T-helper 2 cell treated with Interferon-gamma antibody and Interleukin-4, amounts not matched to agents 5 μg/mL and 100 μg/mL, for 36 hours (primary cell): ENCODE measurements around the gene SLC29A2.

Source experiments
- DNase-seq: peaks from one replicate; pipeline ENCODE4 v3.0.0; 2021; ENCODE audit warnings: low spot score
- H3K27ac Mint-ChIP-seq: one replicate; pipeline ENCODE4 v1.8.0; 2021; ENCODE audit warnings: mild to moderate bottlenecking, mixed read lengths
- H3K27me3 Mint-ChIP-seq: one replicate; pipeline ENCODE4 v1.8.0; 2021; ENCODE audit warnings: low read depth, mixed read lengths
- H3K36me3 Mint-ChIP-seq: one replicate; pipeline ENCODE4 v1.8.0; 2021; ENCODE audit warnings: low read depth, mixed read lengths
- H3K4me1 Mint-ChIP-seq: one replicate; pipeline ENCODE4 v1.8.0; 2021; ENCODE audit warnings: low read depth, mixed read lengths
- H3K4me3 Mint-ChIP-seq: one replicate; pipeline ENCODE4 v1.8.0; 2022; ENCODE audit warnings: mild to moderate bottlenecking, moderate library complexity, mixed read lengths
- H3K9me3 Mint-ChIP-seq: one replicate; pipeline ENCODE4 v1.8.0; 2021; ENCODE audit warnings: mixed read lengths

The SLC29A2 gene

GRCh38 chr11:66317322-66317722 is 54.2 kb downstream of the SLC29A2 start:
- no peak for DNase-seq
- Mint-ChIP-seq H3K4me3 (no peak overlapping the region), H3K36me3 (no peaks in the 10 kb centered on the region), H3K4me1 (peaks cover 25% of the 10 kb centered on the region), H3K27me3 (peaks cover 7% of the 10 kb centered on the region), H3K9me3 (peaks cover 8% of the 10 kb centered on the region), H3K27ac (peak overlapping the region; percentile 71)

GRCh38 chr11:66316849-66317251 is 54.7 kb downstream of the SLC29A2 start, which contains the start of gene CD248:
CD248 (minus strand) TSS chr11:66317044; CDS start chr11:66317027, 17 bp downstream.
- Mint-ChIP-seq H3K4me1 (peaks cover 25% of the 10 kb centered on the region), H3K27ac (peak within 1 kb of the TSS; percentile 71), H3K36me3 (no peaks in the 10 kb centered on the region), H3K9me3 (peaks cover 8% of the 10 kb centered on the region), H3K27me3 (peaks cover 7% of the 10 kb centered on the region), H3K4me3 (no peak within 1 kb of the TSS)
- DNase-seq, result no peak

- H3K36me3 Mint-ChIP-seq, result no peaks in the 10 kb centered on the region
- H3K4me1 Mint-ChIP-seq, result peaks cover 25% of the 10 kb centered on the region
- H3K27ac Mint-ChIP-seq, result no peak overlapping the region
- peaks cover 8% of the 10 kb centered on the region for H3K9me3 Mint-ChIP-seq
- H3K4me3 Mint-ChIP-seq, result no peak overlapping the region
- peaks cover 7% of the 10 kb centered on the region for H3K27me3 Mint-ChIP-seq
- no peak for DNase-seq
These were observed 55.4 kb downstream of the SLC29A2 start for GRCh38 chr11:66315921-66316811.

- peak overlapping the region; percentile 15 for H3K4me3 Mint-ChIP-seq
- no peak for DNase-seq
- no peaks in the 10 kb centered on the region for H3K36me3 Mint-ChIP-seq
- peaks cover 7% of the 10 kb centered on the region for H3K27me3 Mint-ChIP-seq
- peaks cover 25% of the 10 kb centered on the region for H3K4me1 Mint-ChIP-seq
- peaks cover 8% of the 10 kb centered on the region for H3K9me3 Mint-ChIP-seq
- H3K27ac Mint-ChIP-seq, result no peak overlapping the region
These were observed 56.1 kb downstream of the SLC29A2 start for GRCh38 chr11:66315498-66315885.

- peaks cover 1% of the 10 kb centered on the region for H3K27me3 Mint-ChIP-seq
- H3K9me3 Mint-ChIP-seq, result peaks cover 2% of the 10 kb centered on the region
- DNase-seq, result no peak
- H3K27ac Mint-ChIP-seq, result no peak overlapping the region
- peaks cover 25% of the 10 kb centered on the region for H3K4me1 Mint-ChIP-seq
- H3K4me3 Mint-ChIP-seq, result no peak overlapping the region
- H3K36me3 Mint-ChIP-seq, result no peaks in the 10 kb centered on the region
These were observed 56.7 kb downstream of the SLC29A2 start for GRCh38 chr11:66314561-66315497.

- H3K36me3 Mint-ChIP-seq, result no peaks in the 10 kb centered on the region
- H3K9me3 Mint-ChIP-seq, result no peaks in the 10 kb centered on the region
- H3K27ac Mint-ChIP-seq, result peak overlapping the region; percentile 63
- peaks cover 2% of the 10 kb centered on the region for H3K27me3 Mint-ChIP-seq
- H3K4me1 Mint-ChIP-seq, result peaks cover 23% of the 10 kb centered on the region
- DNase-seq, result no peak
- H3K4me3 Mint-ChIP-seq, result peak overlapping the region; percentile 33
These were observed 57.4 kb downstream of the SLC29A2 start for GRCh38 chr11:66314186-66314501.

- peaks cover 4% of the 10 kb centered on the region for H3K27me3 Mint-ChIP-seq
- peaks cover 17% of the 10 kb centered on the region for H3K4me1 Mint-ChIP-seq
- H3K9me3 Mint-ChIP-seq, result no peaks in the 10 kb centered on the region
- no peaks in the 10 kb centered on the region for H3K36me3 Mint-ChIP-seq
- peak overlapping the region; percentile 98 for H3K27ac Mint-ChIP-seq
- no peak for DNase-seq
- peak overlapping the region; percentile 86 for H3K4me3 Mint-ChIP-seq
These were observed 58.0 kb downstream of the SLC29A2 start for GRCh38 chr11:66313321-66314185.

- H3K36me3 Mint-ChIP-seq, result no peaks in the 10 kb centered on the region
- H3K9me3 Mint-ChIP-seq, result no peaks in the 10 kb centered on the region
- H3K27me3 Mint-ChIP-seq, result peaks cover 4% of the 10 kb centered on the region
- peak overlapping the region; percentile 98 for H3K27ac Mint-ChIP-seq
- H3K4me3 Mint-ChIP-seq, result peak overlapping the region; percentile 86
- DNase-seq, result peak; percentile 92
- peaks cover 10% of the 10 kb centered on the region for H3K4me1 Mint-ChIP-seq
These were observed 58.8 kb downstream of the SLC29A2 start for GRCh38 chr11:66312549-66313320.
